Liver (tissue), 9 donors: Measurements from ENCODE around the gene FA2H. TPM values are rescaled to one million over a fixed set of nuclear protein-coding genes. Genes with fewer than 3 reads are reported as not detected.
"Not testable (repeated sequence)": the region's sequence is repeated elsewhere in the genome, so short reads cannot be mapped to it uniquely, and the experiment has no call there.

Experiments used
- DNase-seq: peaks from one replicate; pipeline ENCODE4 v3.0.0-alpha.2; 2017; ENCODE audit warnings: low spot score
- H3K27ac ChIP-seq, 2 donors: one replicate each; pipeline ENCODE4 v1.7.0; 2013; ENCODE audit warnings: inconsistent platforms in 2 of 2, low read length in 2 of 2, control low read depth in 1 of 2, low read depth in 1 of 2, mild to moderate bottlenecking in 1 of 2
- H3K27me3 ChIP-seq, 4 donors: one replicate each; pipeline versions ENCODE4 v1.6.1 to v1.7.0; 2013; ENCODE audit warnings: low read length in 3 of 4, inconsistent platforms in 1 of 4, mild to moderate bottlenecking in 1 of 4, moderate library complexity in 1 of 4; ENCODE audit not compliant: control insufficient read depth in 4 of 4, insufficient read depth in 4 of 4
- H3K36me3 ChIP-seq, 4 donors: one replicate each; pipeline versions ENCODE4 v1.6.1 to v1.7.0; 2013; ENCODE audit warnings: low read length in 3 of 4, mild to moderate bottlenecking in 3 of 4, low read depth in 1 of 4, moderate library complexity in 1 of 4; ENCODE audit not compliant: control insufficient read depth in 4 of 4, insufficient read depth in 3 of 4
- H3K4me1 ChIP-seq, 4 donors: one replicate each; pipeline versions ENCODE4 v1.6.1 to v1.7.0; 2013; ENCODE audit warnings: low read length in 3 of 4, mild to moderate bottlenecking in 3 of 4, moderate library complexity in 1 of 4; ENCODE audit not compliant: control insufficient read depth in 4 of 4, insufficient read depth in 4 of 4
- H3K4me3 ChIP-seq, 3 donors: one replicate each; pipeline versions ENCODE4 v1.6.1 to v1.7.0; 2013; ENCODE audit warnings: low read length in 3 of 3, control low read depth in 1 of 3, low read depth in 1 of 3, mild to moderate bottlenecking in 1 of 3
- H3K9ac ChIP-seq, 2 donors: one replicate each; pipeline ENCODE4 v1.7.0; 2013; ENCODE audit warnings: low read length in 2 of 2, mild to moderate bottlenecking in 2 of 2, moderate library complexity in 2 of 2, control low read depth in 1 of 2, low read depth in 1 of 2
- H3K9me3 ChIP-seq, 4 donors: one replicate each; pipeline versions ENCODE4 v1.6.1 to v1.7.0; 2013; ENCODE audit warnings: low read length in 3 of 4; ENCODE audit not compliant: control insufficient read depth in 4 of 4
- ATF3 ChIP-seq: IDR thresholded peaks from 2 replicates; pipeline ENCODE4 v1.6.1; 2016; ENCODE audit warnings: antibody characterized with exemption
- CTCF ChIP-seq: fragments of 150-350 bp; IDR thresholded peaks from 2 replicates; pipeline ENCODE4 v1.5.1; 2017; ENCODE audit warnings: improper control_type of control experiment, low read depth, low read length; ENCODE audit not compliant: missing input control
- FOXA2 ChIP-seq: IDR thresholded peaks from 2 replicates; pipeline ENCODE4 v1.6.1; 2016; ENCODE audit warnings: antibody characterized with exemption
- HNF4A ChIP-seq, 2 donors: conservative IDR thresholded peaks; 2 replicates each; pipeline ENCODE4 v1.6.1; 2016; ENCODE audit warnings: antibody characterized with exemption in 2 of 2, mild to moderate bottlenecking in 2 of 2
- HNF4G ChIP-seq: IDR thresholded peaks from 2 replicates; pipeline ENCODE4 v1.6.1; 2016; ENCODE audit warnings: antibody characterized with exemption
- JUND ChIP-seq, 2 donors: IDR thresholded peaks; 2 replicates each; pipeline ENCODE4 v1.6.1; 2016; ENCODE audit warnings: antibody characterized with exemption in 2 of 2
- RAD21 ChIP-seq, 2 donors: IDR thresholded peaks; 2 replicates each; pipeline ENCODE4 v1.6.1; 2016; ENCODE audit warnings: antibody characterized with exemption in 2 of 2, mild to moderate bottlenecking in 2 of 2
- RXRA ChIP-seq, 2 donors: IDR thresholded peaks; 2 replicates each; pipeline ENCODE4 v1.6.1; 2017 to 2018; ENCODE audit warnings: antibody characterized with exemption in 2 of 2, mild to moderate bottlenecking in 1 of 2
- SP1 ChIP-seq: IDR thresholded peaks from 2 replicates; pipeline ENCODE4 v1.6.1; 2018; ENCODE audit warnings: antibody characterized with exemption, mild to moderate bottlenecking
- TAF1 ChIP-seq: conservative IDR thresholded peaks from 2 replicates; pipeline ENCODE4 v1.6.1; 2016; ENCODE audit warnings: antibody characterized with exemption, mild to moderate bottlenecking
- WGBS: extraction: QIAGEN DNeasy Blood & Tissue Kit; methylation state at CpG from one replicate; pipeline ENCODE4 v1.1.7; 2013; 5-methylcytosine and 5-hydroxymethylcytosine counted together
- polyA plus RNA-seq, 2 donors: library from polyadenylated mRNA; stranded (reverse) in 1 of 2; unstranded in 1 of 2; fragments of 200-250 nt in 1 of 2; fragments of >200 nt in 1 of 2; fragmentation: Nextera tagmentation in 1 of 2; extraction: Ambion mirVana in 1 of 2; gene quantifications; one replicate each; pipeline versions ENCODE4 v1.2.1 to v1.2.3, GENCODE V29; 2013 to 2015
- total RNA-seq, 2 donors: library from RNA; depleted of rRNA; stranded (reverse); fragments of >200 nt; gene quantifications; one replicate each; pipeline ENCODE4 v1.2.3, GENCODE V29; 2014
- TF ChIP-seq, protein P1 (sequence below): IDR thresholded peaks from 2 replicates; pipeline ENCODE4 v1.6.1; 2016; ENCODE audit warnings: antibody characterized with exemption
- donor health status: healthy.
- donor health status: healthy.
- donor health status: healthy.
- donor health status: healthy.
- donor health status: healthy.

Gene FA2H
- total and polyA plus RNA-seq, 4 donors = 0.02 to 0.17 (median 0.14) TPM; not detected in 1

GRCh38 chr16:74794668-74795067, 20.0 kb upstream of the FA2H start:
- Histone ChIP-seq H3K4me3 (no peak overlapping the region), H3K9ac (no peak overlapping the region), H3K27ac (no peak overlapping the region), H3K4me1 (no peaks in the 10 kb centered on the region), H3K9me3 (peaks cover 0 to 3% (median 0%) of the 10 kb centered on the region in 4 donors), H3K36me3 (no peaks in the 10 kb centered on the region), H3K27me3 (peaks cover 0 to 2% (median 0%) of the 10 kb centered on the region in 4 donors)
- 37% methylated on average over 2 of the region's 2 CpGs for WGBS
- DNase-seq = no peak
- TF ChIP-seq ATF3 = no peak
- no peak for TF ChIP-seq RXRA (IDR thresholded peaks at IDR 0.05)
- TF ChIP-seq TAF1 = no peak
- TF ChIP-seq HNF4G = no peak
- TF ChIP-seq RAD21 (IDR thresholded peaks at IDR 0.05) = no peak

GRCh38 chr16:74793571-74793970, 19.0 kb upstream of the FA2H start:
- 76% methylated on average over 2 of the region's 2 CpGs for WGBS
- H3K9ac ChIP-seq = no peak overlapping the region

GRCh38 chr16:74792225-74792624, 17.6 kb upstream of the FA2H start:
- WGBS = 91% methylated on average over 1 of the region's 1 CpG
- Histone ChIP-seq H3K9ac (no peak overlapping the region), H3K4me1 (no peaks in the 10 kb centered on the region), H3K27me3 (peaks cover 0 to 2% (median 0%) of the 10 kb centered on the region in 4 donors), H3K27ac (no peak overlapping the region), H3K36me3 (no peaks in the 10 kb centered on the region), H3K9me3 (peaks cover 0 to 3% (median 0%) of the 10 kb centered on the region in 4 donors), H3K4me3 (no peak overlapping the region)
- DNase-seq = no peak
- TF ChIP-seq RAD21 (IDR thresholded peaks at IDR 0.05) = no peak
- no peak for TF ChIP-seq FOXA2
- TF ChIP-seq JUND (IDR thresholded peaks at IDR 0.05) = no peak
- TF ChIP-seq SP1 = no peak
- no peak for TF ChIP-seq HNF4A (conservative IDR thresholded peaks at IDR 0.05)
- no peak for TF ChIP-seq TAF1
- no peak for TF ChIP-seq RXRA (IDR thresholded peaks at IDR 0.05)
- no peak for TF ChIP-seq HNF4G

More at GRCh38 chr16:74793571-74793970, 19.0 kb upstream of the FA2H start:
- Histone ChIP-seq H3K36me3 (no peaks in the 10 kb centered on the region), H3K27me3 (peaks cover 0 to 2% (median 0%) of the 10 kb centered on the region in 4 donors), H3K4me1 (no peaks in the 10 kb centered on the region), H3K9me3 (peaks cover 0 to 3% (median 0%) of the 10 kb centered on the region in 4 donors), H3K4me3 (no peak overlapping the region), H3K27ac (no peak overlapping the region)
- DNase-seq = no peak
- TF ChIP-seq, protein P1, sequence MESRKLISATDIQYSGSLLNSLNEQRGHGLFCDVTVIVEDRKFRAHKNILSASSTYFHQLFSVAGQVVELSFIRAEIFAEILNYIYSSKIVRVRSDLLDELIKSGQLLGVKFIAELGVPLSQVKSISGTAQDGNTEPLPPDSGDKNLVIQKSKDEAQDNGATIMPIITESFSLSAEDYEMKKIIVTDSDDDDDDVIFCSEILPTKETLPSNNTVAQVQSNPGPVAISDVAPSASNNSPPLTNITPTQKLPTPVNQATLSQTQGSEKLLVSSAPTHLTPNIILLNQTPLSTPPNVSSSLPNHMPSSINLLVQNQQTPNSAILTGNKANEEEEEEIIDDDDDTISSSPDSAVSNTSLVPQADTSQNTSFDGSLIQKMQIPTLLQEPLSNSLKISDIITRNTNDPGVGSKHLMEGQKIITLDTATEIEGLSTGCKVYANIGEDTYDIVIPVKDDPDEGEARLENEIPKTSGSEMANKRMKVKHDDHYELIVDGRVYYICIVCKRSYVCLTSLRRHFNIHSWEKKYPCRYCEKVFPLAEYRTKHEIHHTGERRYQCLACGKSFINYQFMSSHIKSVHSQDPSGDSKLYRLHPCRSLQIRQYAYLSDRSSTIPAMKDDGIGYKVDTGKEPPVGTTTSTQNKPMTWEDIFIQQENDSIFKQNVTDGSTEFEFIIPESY = no peak
- no peak for TF ChIP-seq CTCF
- TF ChIP-seq JUND (IDR thresholded peaks at IDR 0.05) = no peak
- TF ChIP-seq ATF3 = no peak

DNA sequence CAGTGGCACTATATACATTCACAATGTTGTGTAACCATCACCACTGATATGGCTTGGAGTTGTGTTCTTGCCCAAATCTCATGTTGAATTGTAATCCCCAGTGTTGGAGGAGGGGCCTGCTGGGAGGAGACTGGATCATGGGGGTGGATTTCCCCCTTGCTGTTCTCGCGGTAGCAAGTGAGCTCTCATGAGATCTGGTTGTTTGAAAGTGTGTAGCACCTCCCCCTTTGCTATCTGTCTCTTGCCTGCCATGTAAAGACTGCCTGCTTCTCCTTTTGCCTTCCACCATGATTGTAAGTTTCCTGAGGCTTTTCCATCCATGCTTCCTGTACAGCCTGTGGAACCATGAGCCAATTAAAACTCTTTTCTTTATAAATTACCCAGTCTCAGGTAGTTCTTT, 17.1 kb upstream of the FA2H start:
- H3K9ac ChIP-seq, H3K27me3 ChIP-seq, H3K36me3 ChIP-seq, DNase-seq, H3K4me3 ChIP-seq, H3K4me1 ChIP-seq, H3K9me3 ChIP-seq, H3K27ac ChIP-seq: not testable (repeated sequence)
- 83% methylated on average over 2 of the region's 2 CpGs for WGBS
